Keratinocyte (primary cell): ENCODE results near the gene CLRN2.

Source experiments
- CTCF ChIP-seq, 3 experiments: IDR thresholded peaks in 1 of 3; conservative IDR thresholded peaks in 1 of 3; optimal IDR thresholded peaks in 1 of 3; 2 replicates in 2 of 3; 3 replicates in 1 of 3; pipeline versions ENCODE3 to v1.5.1; 2011; ENCODE audit warnings: low read length in 3 of 3, mild to moderate bottlenecking in 3 of 3, moderate library complexity in 2 of 3, control low read depth in 1 of 3, inconsistent platforms in 1 of 3; ENCODE audit not compliant: insufficient read depth in 2 of 3; ENCODE audit errors: extremely low read depth in 1 of 3
- EZH2 ChIP-seq: IDR thresholded peaks from one replicate; pipeline ENCODE4 v1.6.1; 2012; ENCODE audit warnings: inconsistent platforms, mild to moderate bottlenecking, low read length, moderate library complexity

- TF ChIP-seq CTCF (optimal IDR thresholded peaks at IDR 0.05 in 1 of 3, IDR thresholded peaks at IDR 0.05 in 1 of 3, conservative IDR thresholded peaks at IDR 0.05 in 1 of 3; ENCODE audit: extremely low read depth in 1 of 3, insufficient read depth in 2 of 3, low read length in 3 of 3) (no peak), EZH2 (no peak)
Measured at GRCh38 chr4:17550549-17550948, 35.6 kb downstream of the CLRN2 start.
